Measurements from ENCODE around the gene TMEM245. TPM values are rescaled to one million over a fixed set of nuclear protein-coding genes. Genes with fewer than 3 reads are reported as not detected.
A peak's percentile ranks its signal among the peaks of the same experiment; 100 is the strongest.

TMEM245 gene
- total and polyA plus RNA-seq, 10 of the 15 experiments (the other 5 are each of a cell fraction or from before 2014, with no cell fraction given): 7.4 to 36.1 (median 19.0) TPM

GRCh38 chr9:109101202-109101595 is 18.5 kb downstream of the TMEM245 start:
- no TSS peak for BruUV-seq (replicated peaks)
- Histone ChIP-seq H3K4me2 (ENCODE audit: control insufficient read depth, insufficient read depth) (peak overlapping the region; percentile 51), H3K27ac (ENCODE audit: control insufficient read depth, insufficient read depth) (0 out of 2 replicates have a peak overlapping the region, but pooled peaks have one; percentile 28), H3K9me3 (replicated peaks; ENCODE audit: control insufficient read depth, insufficient read depth, low read length) (no peaks in the 10 kb centered on the region), H2AFZ (ENCODE audit: control insufficient read depth, low read depth, low read length) (no peak overlapping the region), H3K79me2 (ENCODE audit: control insufficient read depth, insufficient read depth, low read length) (peaks cover 37% of the 10 kb centered on the region), H3K27me3 (replicated peaks in 1 of 2; ENCODE audit: control insufficient read depth in 2 of 2, insufficient read depth in 2 of 2, low read length in 1 of 2) (no peaks in the 10 kb centered on the region), H3K4me1 (ENCODE audit: control insufficient read depth, insufficient read depth, low read length) (peaks cover 30% of the 10 kb centered on the region), H3K36me3 (ENCODE audit: control insufficient read depth in 2 of 2, insufficient read depth in 2 of 2, low read length in 1 of 2) (peaks cover 6 to 20% of the 10 kb centered on the region in 2 experiments; a peak in 3 of 4 replicates), H3K9ac (ENCODE audit: control insufficient read depth, insufficient read depth, low read length) (no peak overlapping the region), H3K4me3 (no peak overlapping the region), H4K20me1 (ENCODE audit: control insufficient read depth, insufficient read depth) (no peaks in the 10 kb centered on the region; the same call in 1 of the 2 replicates)
- POLR2A ChIA-PET: no interaction called here
- TF ChIP-seq NRF1 (conservative IDR thresholded peaks at IDR 0.05; ENCODE audit: low read depth, low read length): no peak
- in situ Hi-C loops (cut with MboI): no loop called here
- DNase-seq (ENCODE audit: low read depth, low spot score): no peak
- intact Hi-C loops (cut with micrococcal nuclease; ENCODE audit: unreplicated experiment): loop anchor here (5.0 kb wide), 1 partner anchor 311 kb away; no protein-coding TSS in a partner anchor
- RAD21 ChIA-PET (ENCODE audit: unreplicated experiment): interaction anchor here (1.8 kb wide), 1 partner anchor 18 kb away, joined by 6 read pairs; the partner anchor contains the start of gene TMEM245
- SMC1A ChIA-PET (ENCODE audit: uncharacterized antibody, unreplicated experiment): interaction anchor here (0.7 to 1.8 kb wide), 5 partner anchors 8 to 23 kb away, joined by 3 to 8 read pairs (median 4); no protein-coding TSS in a partner anchor
- CTCF ChIA-PET: interaction anchor here (1.0 to 1.7 kb wide), 3 partner anchors 8 to 313 kb away, joined by 3 to 8 read pairs (median 8); no protein-coding TSS in a partner anchor
- 70% methylated on average over 3 of the region's 3 CpGs for WGBS (ENCODE audit: insufficient coverage, insufficient replicate concordance, low lambda C conversion rate, missing lambda C conversion rate)
- ATAC-seq: peak; percentile 26; the same call in 2 of the 3 replicates
- no peak for FAIRE-seq

DNA sequence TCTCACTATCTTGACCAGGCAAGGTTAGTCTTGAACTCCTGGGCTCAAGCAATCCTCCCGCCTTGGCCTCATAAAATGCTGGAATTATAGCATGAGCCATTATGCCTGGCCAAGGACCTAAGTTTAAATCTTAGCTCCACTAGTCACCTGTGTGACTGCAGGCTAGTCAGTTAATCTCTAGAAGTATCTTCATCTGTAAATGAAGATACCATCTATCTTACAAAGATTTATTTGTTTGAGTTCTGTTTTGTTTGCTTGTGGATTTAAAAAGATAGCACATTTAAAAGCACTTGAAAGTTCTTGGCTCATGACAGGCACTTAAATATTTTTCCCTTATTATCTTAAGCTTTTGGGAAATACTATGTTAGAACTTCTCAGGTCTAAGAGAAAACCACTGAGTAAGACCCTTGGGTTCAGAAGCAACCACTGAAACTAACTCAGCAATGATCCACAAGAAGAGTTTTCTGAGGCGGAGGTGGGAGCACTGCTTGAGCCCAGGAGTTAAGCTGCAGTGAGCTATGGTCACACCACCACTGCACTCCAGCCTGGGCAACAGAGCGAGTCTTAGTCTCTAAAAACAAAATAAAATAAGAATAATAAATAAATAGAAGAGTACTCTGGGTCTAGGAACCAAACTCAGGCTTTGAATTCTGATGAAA is 19.1 kb downstream of the TMEM245 start:
- BruUV-seq (replicated peaks): no TSS peak

More for the DNA sequence above, 19.1 kb downstream of the TMEM245 start:
- Histone ChIP-seq H3K4me3 (no peak overlapping the region), H3K79me2 (ENCODE audit: control insufficient read depth, insufficient read depth, low read length) (peaks cover 37% of the 10 kb centered on the region), H3K27ac (ENCODE audit: control insufficient read depth, insufficient read depth) (no peak overlapping the region), H3K4me1 (ENCODE audit: control insufficient read depth, insufficient read depth, low read length) (peaks cover 30% of the 10 kb centered on the region), H2AFZ (ENCODE audit: control insufficient read depth, low read depth, low read length) (no peak overlapping the region), H3K27me3 (replicated peaks in 1 of 2; ENCODE audit: control insufficient read depth in 2 of 2, insufficient read depth in 2 of 2, low read length in 1 of 2) (no peaks in the 10 kb centered on the region), H3K9ac (ENCODE audit: control insufficient read depth, insufficient read depth, low read length) (no peak overlapping the region), H3K36me3 (ENCODE audit: control insufficient read depth in 2 of 2, insufficient read depth in 2 of 2, low read length in 1 of 2) (peaks cover 6 to 20% of the 10 kb centered on the region in 2 experiments; a peak in 3 of 4 replicates), H3K4me2 (ENCODE audit: control insufficient read depth, insufficient read depth) (peak overlapping the region; percentile 51; the same call in 1 of the 2 replicates), H3K9me3 (replicated peaks; ENCODE audit: control insufficient read depth, insufficient read depth, low read length) (no peaks in the 10 kb centered on the region), H4K20me1 (ENCODE audit: control insufficient read depth, insufficient read depth) (no peaks in the 10 kb centered on the region; the same call in 1 of the 2 replicates)
- in situ Hi-C loops (cut with MboI) (no loop called here), intact Hi-C loops (cut with micrococcal nuclease; ENCODE audit: unreplicated experiment) (loop anchor here (5.0 kb wide), 1 partner anchor 312 kb away; no protein-coding TSS in a partner anchor)
- ChIA-PET SMC1A (ENCODE audit: uncharacterized antibody, unreplicated experiment) (interaction anchor here (0.7 to 1.8 kb wide), 6 partner anchors 9 to 23 kb away, joined by 3 to 8 read pairs (median 4); no protein-coding TSS in a partner anchor), POLR2A (interaction anchor here (0.6 kb wide), 1 partner anchor 12 kb away, joined by 4 read pairs; no protein-coding TSS in a partner anchor), CTCF (interaction anchor here (1.0 to 1.7 kb wide), 3 partner anchors 9 to 314 kb away, joined by 3 to 8 read pairs (median 8); no protein-coding TSS in a partner anchor), RAD21 (ENCODE audit: unreplicated experiment) (interaction anchor here (1.8 kb wide), 1 partner anchor 18 kb away, joined by 6 read pairs; the partner anchor contains the start of gene TMEM245)
- DNase-seq (ENCODE audit: low read depth, low spot score): no peak
- peak; percentile 15; the same call in 2 of the 3 replicates for ATAC-seq
- no peak for FAIRE-seq
- WGBS (ENCODE audit: insufficient coverage, insufficient replicate concordance, low lambda C conversion rate, missing lambda C conversion rate): 95% methylated on average over 3 of the region's 3 CpGs
- TF ChIP-seq, protein P1, sequence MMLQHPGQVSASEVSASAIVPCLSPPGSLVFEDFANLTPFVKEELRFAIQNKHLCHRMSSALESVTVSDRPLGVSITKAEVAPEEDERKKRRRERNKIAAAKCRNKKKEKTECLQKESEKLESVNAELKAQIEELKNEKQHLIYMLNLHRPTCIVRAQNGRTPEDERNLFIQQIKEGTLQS (IDR thresholded peaks at IDR 0.05; ENCODE audit: borderline replicate concordance, extremely low read depth, low read depth, low read length): no peak
- TF ChIP-seq TBL1XR1 (IDR thresholded peaks at IDR 0.05; ENCODE audit: low read depth, low read length) (no peak), TAF1 (IDR thresholded peaks at IDR 0.05; ENCODE audit: borderline replicate concordance, low read depth, low read length) (no peak), RUNX3 (IDR thresholded peaks at IDR 0.05; ENCODE audit: low read length) (peak; percentile 60), YBX1 (IDR thresholded peaks at IDR 0.05) (no peak)
